Esophagus muscularis mucosa (tissue), 4 donors: ENCODE measurements around the gene SIAH3. TPM values are rescaled to one million over a fixed set of nuclear protein-coding genes. Genes with fewer than 3 reads are reported as not detected.

Experiments used
- DNase-seq: peaks from one replicate; pipeline ENCODE4 v3.0.0-alpha.2; 2017; ENCODE audit errors: extremely low spot score
- H3K27ac ChIP-seq, 4 donors: fragments of 200-600 bp; sonication (generic); replicated peaks in 1 of 4; 1 replicate in 3 of 4; 2 replicates in 1 of 4; pipeline ENCODE4 v1.5.1; 2016 to 2019; ENCODE audit warnings: mild to moderate bottlenecking in 1 of 4
- H3K27me3 ChIP-seq, 4 donors: fragments of 200-600 bp; sonication (generic); one replicate each; pipeline versions ENCODE4 v1.5.1 to v1.6.0; 2016 to 2019
- H3K36me3 ChIP-seq, 4 donors: fragments of 200-600 bp; sonication (generic); one replicate each; pipeline ENCODE4 v1.5.1; 2016 to 2019
- H3K4me1 ChIP-seq, 4 donors: fragments of 200-600 bp; sonication (generic); one replicate each; pipeline ENCODE4 v1.5.1; 2016 to 2019
- H3K4me3 ChIP-seq, 4 donors: fragments of 200-600 bp; sonication (generic); 1 replicate in 2 of 4; 2 replicates in 2 of 4; pipeline ENCODE4 v1.5.1; 2016 to 2019; ENCODE audit warnings: mild to moderate bottlenecking in 4 of 4, moderate library complexity in 1 of 4
- H3K9me3 ChIP-seq, 4 donors: fragments of 200-600 bp; sonication (generic); 1 replicate in 3 of 4; 2 replicates in 1 of 4; pipeline ENCODE4 v1.5.1; 2016 to 2019
- CTCF ChIP-seq, 3 experiments: fragments of 200-600 bp in 2 of 3; fragments of 450-650 bp in 1 of 3; sonication (generic) in 2 of 3; IDR thresholded peaks; one replicate each; pipeline ENCODE4 v1.5.1; 2017 to 2019; ENCODE audit warnings: antibody characterized with exemption in 3 of 3, mild to moderate bottlenecking in 2 of 3, moderate library complexity in 1 of 3
- EP300 ChIP-seq: sonication (generic); formaldehyde crosslinking; IDR thresholded peaks from one replicate; pipeline ENCODE4 v1.6.1; 2017; ENCODE audit warnings: antibody characterized with exemption
- POLR2A ChIP-seq: fragments of 450-650 bp; IDR thresholded peaks from one replicate; pipeline ENCODE4 v1.6.1; 2017; ENCODE audit warnings: antibody characterized with exemption, moderate library complexity, mild to moderate bottlenecking, low read depth
- POLR2AphosphoS5 ChIP-seq, 2 donors: sonication (generic); formaldehyde crosslinking; IDR thresholded peaks; one replicate each; pipeline ENCODE4 v1.6.1; 2017; ENCODE audit warnings: antibody characterized with exemption in 2 of 2
- WGBS: methylation state at CpG from one replicate; pipeline ENCODE4 v1.1.5; 2018; 5-methylcytosine and 5-hydroxymethylcytosine counted together
- intact Hi-C: fragments of 100-400 bp; cut with DNase I; formaldehyde crosslinking; loops from one replicate; pipeline ENCODE4 v1.15.1; 2023
- total RNA-seq, 4 donors: library from RNA; depleted of rRNA; stranded (reverse); fragments of >200 nt; gene quantifications; one replicate each; pipeline versions ENCODE4 v1.1.0 to v1.2.1, GENCODE V29; 2016

The SIAH3 gene
- total RNA-seq, 4 donors from 2014 or later, result not detected

GRCh38 chr13:45859705-45860104, 8.2 kb upstream of the SIAH3 start:
- WGBS, result 43% methylated on average over 2 of the region's 2 CpGs
- TF ChIP-seq CTCF (IDR thresholded peaks at IDR 0.05), result no peak
- no peak for TF ChIP-seq POLR2A
- TF ChIP-seq POLR2AphosphoS5 (IDR thresholded peaks at IDR 0.05), result no peak
- TF ChIP-seq EP300, result no peak
- peaks cover 0 to 20% (median 0%) of the 10 kb centered on the region in 4 donors for H3K27me3 ChIP-seq
- H3K4me1 ChIP-seq, result no peaks in the 10 kb centered on the region
- no peak overlapping the region for H3K27ac ChIP-seq
- H3K36me3 ChIP-seq, result no peaks in the 10 kb centered on the region
- H3K4me3 ChIP-seq, result no peak overlapping the region
- intact Hi-C loops, result no loop called here
- DNase-seq, result peak; percentile 24
- peaks cover 0 to 12% (median 2%) of the 10 kb centered on the region in 4 donors for H3K9me3 ChIP-seq

- H3K27me3 ChIP-seq, result peaks cover 0 to 63% (median 21%) of the 10 kb centered on the region in 4 donors
- DNase-seq, result no peak
- H3K36me3 ChIP-seq, result no peaks in the 10 kb centered on the region
- TF ChIP-seq CTCF (IDR thresholded peaks at IDR 0.05), result no peak
- no peak for TF ChIP-seq EP300
- no peak for TF ChIP-seq POLR2A
- TF ChIP-seq POLR2AphosphoS5 (IDR thresholded peaks at IDR 0.05), result no peak
- no peak overlapping the region for H3K4me3 ChIP-seq
- no peak overlapping the region for H3K27ac ChIP-seq
- H3K4me1 ChIP-seq, result peaks cover 6 to 19% (median 19%) of the 10 kb centered on the region in 4 donors
- WGBS, result 100% methylated on average over 1 of the region's 3 CpGs
- peaks cover 0 to 11% (median 6%) of the 10 kb centered on the region in 4 donors for H3K9me3 ChIP-seq
- intact Hi-C loops, result no loop called here
Measured at GRCh38 chr13:45852494-45852893, 941 bp upstream of the SIAH3 start.

GRCh38 chr13:45851956-45852355, 403 bp upstream of the SIAH3 start:
- Histone ChIP-seq H3K4me1 (peaks cover 6 to 19% (median 19%) of the 10 kb centered on the region in 4 donors), H3K4me3 (no peak overlapping the region), H3K27ac (no peak overlapping the region), H3K9me3 (peaks cover 0 to 11% (median 6%) of the 10 kb centered on the region in 4 donors), H3K36me3 (no peaks in the 10 kb centered on the region), H3K27me3 (peaks cover 0 to 69% (median 21%) of the 10 kb centered on the region in 4 donors)
- DNase-seq, result no peak
- TF ChIP-seq EP300, result no peak
- TF ChIP-seq CTCF (IDR thresholded peaks at IDR 0.05), result no peak
- no peak for TF ChIP-seq POLR2A
- no peak for TF ChIP-seq POLR2AphosphoS5 (IDR thresholded peaks at IDR 0.05)
- intact Hi-C loops, result no loop called here
- WGBS, result 61% methylated on average over 7 of the region's 7 CpGs

- TF ChIP-seq EP300 (no peak), POLR2A (no peak), CTCF (IDR thresholded peaks at IDR 0.05) (no peak), POLR2AphosphoS5 (IDR thresholded peaks at IDR 0.05) (no peak)
- WGBS, result 63% methylated on average over 14 of the region's 16 CpGs
Measured at GRCh38 chr13:45850027-45850613, 1.4 kb downstream of the SIAH3 start.

GRCh38 chr13:45849408-45849807, 2.1 kb downstream of the SIAH3 start:
- no peak for TF ChIP-seq POLR2AphosphoS5 (IDR thresholded peaks at IDR 0.05)
- no peak for TF ChIP-seq EP300
- TF ChIP-seq CTCF (IDR thresholded peaks at IDR 0.05), result no peak
- TF ChIP-seq POLR2A, result no peak
- H3K4me3 ChIP-seq, result no peak overlapping the region

More at GRCh38 chr13:45850027-45850613, 1.4 kb downstream of the SIAH3 start:
- Histone ChIP-seq H3K36me3 (no peaks in the 10 kb centered on the region), H3K9me3 (peaks cover 0 to 8% (median 6%) of the 10 kb centered on the region in 4 donors), H3K27me3 (peaks cover 0 to 78% (median 21%) of the 10 kb centered on the region in 4 donors), H3K27ac (no peak overlapping the region), H3K4me1 (peaks cover 6 to 19% (median 19%) of the 10 kb centered on the region in 4 donors), H3K4me3 (peak overlapping the region in 3 of 4 donors; percentile 32 to 49 (median 44))
- DNase-seq, result no peak
- intact Hi-C loops, result no loop called here

More at GRCh38 chr13:45849408-45849807, 2.1 kb downstream of the SIAH3 start:
- intact Hi-C loops, result no loop called here
- Histone ChIP-seq H3K27ac (no peak overlapping the region), H3K27me3 (peaks cover 0 to 76% (median 21%) of the 10 kb centered on the region in 4 donors), H3K36me3 (no peaks in the 10 kb centered on the region), H3K9me3 (peaks cover 0 to 3% (median 2%) of the 10 kb centered on the region in 4 donors), H3K4me1 (peaks cover 6 to 19% (median 19%) of the 10 kb centered on the region in 4 donors)
- DNase-seq, result no peak
- 71% methylated on average over 2 of the region's 2 CpGs for WGBS
